ENCODE results near the gene PPP3R2. TPM values are rescaled to one million over a fixed set of nuclear protein-coding genes. Genes with fewer than 3 reads are reported as not detected.
"Not testable (repeated sequence)": the region's sequence is repeated elsewhere in the genome, so short reads cannot be mapped to it uniquely, and the experiment has no call there.

PPP3R2 gene
- total RNA-seq, 1 donor from 2014 or later = not detected

- no peak for DNase-seq (ENCODE audit: low spot score)
Measured at GRCh38 chr9:101587332-101588043, 7.3 kb downstream of the PPP3R2 start.

GRCh38 chr9:101586651-101587050 lies 8.1 kb downstream of the PPP3R2 start:
- DNase-seq (ENCODE audit: low spot score) = no peak

- no peak for DNase-seq (ENCODE audit: low spot score)
Measured at GRCh38 chr9:101585740-101586139, 9.0 kb downstream of the PPP3R2 start.

DNA sequence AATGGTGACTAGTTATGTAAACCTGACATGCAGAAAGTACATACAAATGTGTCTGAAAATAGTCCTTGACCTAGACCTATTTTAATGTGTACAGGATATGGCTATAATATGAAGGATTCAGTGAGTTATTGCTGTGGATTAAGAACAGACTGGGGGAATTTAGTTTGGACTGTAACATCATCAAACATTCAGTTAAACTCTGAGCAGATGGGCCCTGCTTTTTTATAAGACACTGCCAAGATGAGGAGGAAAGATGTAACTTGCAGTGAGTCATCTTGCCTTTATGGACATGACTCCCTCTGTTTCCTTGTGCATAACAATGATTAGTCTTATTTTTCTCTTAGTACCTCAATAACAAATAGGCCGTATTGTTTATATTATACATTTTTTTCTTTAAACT lies 12.2 kb downstream of the PPP3R2 start:
- DNase-seq (ENCODE audit: low spot score) = no peak

DNA sequence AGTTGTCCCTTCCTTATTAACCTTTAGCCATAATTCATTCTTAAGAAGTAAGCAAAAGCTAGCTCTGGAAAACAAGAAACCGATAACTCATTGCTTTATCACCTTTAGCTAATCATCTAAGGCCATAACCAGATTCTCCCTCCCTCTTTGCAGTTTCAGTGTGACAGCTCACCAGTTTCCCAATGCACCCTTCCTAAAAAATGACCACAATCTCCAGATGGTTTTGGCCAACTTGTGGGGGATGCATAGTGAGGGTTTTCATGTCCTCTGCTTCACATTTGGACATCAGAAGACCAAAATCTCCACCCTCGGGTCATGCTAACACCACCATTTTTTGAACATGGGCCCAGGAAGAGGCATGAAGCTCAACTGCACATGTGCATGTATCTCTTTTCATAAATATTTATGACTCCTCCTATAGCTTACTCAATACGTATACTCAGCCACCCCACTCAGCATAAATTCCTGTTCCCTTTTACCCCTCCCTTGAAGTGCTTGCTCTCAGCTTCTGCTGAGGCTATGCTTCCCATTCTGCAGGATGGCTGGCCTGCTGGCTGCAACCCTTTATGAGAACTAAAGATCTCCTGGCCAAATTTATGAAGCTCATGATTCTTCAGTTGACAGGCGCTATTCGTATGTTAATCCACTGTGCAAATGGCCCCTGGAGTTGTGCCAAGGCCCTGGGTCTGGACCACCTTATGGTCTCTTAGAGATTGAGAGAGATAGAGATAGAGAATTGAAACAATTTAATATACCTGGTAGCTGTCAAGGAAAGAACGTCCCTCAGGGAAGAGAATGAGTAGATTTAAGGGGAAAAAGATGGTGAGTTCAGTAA lies 14.8 kb downstream of the PPP3R2 start:
- DNase-seq (ENCODE audit: low spot score) = no peak

- no peak for DNase-seq (ENCODE audit: low spot score)
Measured at GRCh38 chr9:101578378-101578777, 16.4 kb downstream of the PPP3R2 start.

- no peak for DNase-seq (ENCODE audit: low spot score)
Measured at GRCh38 chr9:101574731-101575333, 19.9 kb downstream of the PPP3R2 start.

DNA sequence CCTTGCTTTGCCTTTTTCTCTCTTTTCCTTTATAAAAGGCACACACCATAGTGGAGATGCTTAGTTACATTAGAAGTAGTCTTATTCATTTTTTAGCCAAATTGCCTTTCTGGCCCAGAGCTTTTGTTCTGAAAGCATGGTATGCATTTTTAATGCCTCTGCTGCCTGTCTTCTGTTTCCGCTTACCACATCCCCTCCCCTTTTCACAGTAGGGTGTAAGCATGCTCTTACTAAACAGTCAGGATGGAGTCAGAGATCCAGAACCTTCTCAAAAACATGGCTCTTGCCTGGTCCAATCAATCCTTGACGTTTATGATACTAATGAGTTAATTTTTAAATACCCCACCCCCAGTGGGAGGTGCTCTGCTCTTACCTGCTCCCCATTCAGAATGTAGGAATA lies 22.5 kb downstream of the PPP3R2 start:
- no peak for DNase-seq (ENCODE audit: low spot score)

DNA sequence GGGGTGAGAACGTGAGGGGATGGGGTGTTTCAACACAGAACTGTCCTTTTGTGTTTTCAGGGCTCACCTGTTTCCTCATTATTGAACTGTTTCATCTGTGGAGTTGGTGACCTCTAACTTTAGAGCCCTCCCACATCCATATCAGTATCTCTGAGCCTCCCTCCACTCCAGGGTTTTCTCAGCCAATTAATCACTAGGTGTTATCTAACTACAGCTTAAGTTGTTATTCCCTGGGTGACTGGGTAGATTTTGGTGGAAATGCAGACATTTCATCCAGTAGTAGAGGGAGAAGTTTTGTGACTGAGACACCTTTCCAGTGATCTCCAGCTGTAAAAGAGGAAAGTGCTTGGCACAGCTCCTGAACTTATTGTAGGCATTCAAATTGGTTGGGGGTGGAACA lies 23.7 kb downstream of the PPP3R2 start:
- no peak for DNase-seq (ENCODE audit: low spot score)

- no peak for DNase-seq (ENCODE audit: low spot score)
Measured at GRCh38 chr9:101569741-101570501, 24.8 kb downstream of the PPP3R2 start.

DNA sequence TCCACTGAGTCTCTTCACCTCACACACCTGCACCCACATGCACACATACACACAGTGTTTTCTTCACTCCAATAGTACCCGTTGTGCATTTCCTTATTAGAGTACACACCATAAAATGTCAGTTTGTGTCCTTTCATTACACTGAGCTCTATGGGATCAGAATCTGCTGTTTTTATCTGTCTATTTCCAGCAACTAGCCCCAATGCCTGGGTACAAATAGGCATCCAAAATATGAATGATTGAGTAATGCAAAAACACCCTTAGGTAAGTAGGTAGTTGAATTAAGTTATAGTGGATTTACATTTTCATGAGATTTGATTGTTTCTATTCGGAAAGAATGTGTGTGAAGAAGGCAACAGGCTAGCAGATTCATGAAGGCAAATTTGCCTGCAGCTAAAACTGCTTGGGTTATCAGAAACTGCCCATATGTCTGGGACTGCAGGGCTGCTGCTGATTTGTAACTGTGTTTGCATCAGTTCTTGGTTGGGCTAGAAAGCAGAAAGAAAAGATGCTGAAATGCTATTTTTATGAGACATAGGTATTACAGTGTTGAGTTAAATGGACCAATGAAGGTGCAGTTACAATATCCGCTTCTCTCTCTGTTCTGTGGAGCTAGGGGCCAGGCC lies 26.9 kb downstream of the PPP3R2 start:
- no peak for DNase-seq (ENCODE audit: low spot score)

DNA sequence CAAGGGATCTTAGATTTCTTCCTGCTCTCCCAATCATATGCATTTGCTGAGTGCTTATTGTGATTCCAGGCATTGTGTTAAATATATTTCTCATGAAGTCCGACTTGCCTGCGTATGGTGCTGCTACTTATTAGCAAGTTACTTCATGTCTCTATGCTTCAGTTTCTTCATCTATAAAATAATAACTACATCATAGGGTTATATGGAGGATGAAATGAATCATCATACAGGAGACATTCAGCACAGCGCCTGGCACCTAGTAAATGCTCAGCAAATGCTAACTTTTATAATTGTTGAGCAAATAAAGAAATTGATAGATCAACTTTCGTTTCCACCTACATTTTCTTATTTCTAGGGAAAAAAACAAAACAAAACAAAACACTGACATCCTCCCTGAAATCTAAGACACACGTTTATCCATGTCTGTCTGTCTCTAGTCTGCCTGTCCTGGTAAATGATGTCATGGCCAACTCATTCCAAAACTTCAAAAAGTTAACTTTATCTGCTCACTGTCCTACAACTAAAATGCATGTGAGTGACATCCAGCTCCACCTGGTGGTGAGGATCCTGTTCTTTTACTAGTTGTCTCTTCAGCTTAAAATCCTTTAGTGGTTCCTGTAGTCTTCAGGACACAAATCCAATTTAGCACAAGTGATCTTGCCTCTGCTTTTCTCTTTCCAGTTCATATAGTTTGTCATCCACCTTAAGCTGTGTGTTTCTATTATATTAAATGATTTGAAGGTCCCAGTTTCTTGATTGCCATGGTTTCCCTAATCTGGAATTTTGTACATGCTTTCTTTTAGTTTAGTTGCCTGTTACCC lies 27.7 kb downstream of the PPP3R2 start:
- no peak for DNase-seq (ENCODE audit: low spot score)

DNA sequence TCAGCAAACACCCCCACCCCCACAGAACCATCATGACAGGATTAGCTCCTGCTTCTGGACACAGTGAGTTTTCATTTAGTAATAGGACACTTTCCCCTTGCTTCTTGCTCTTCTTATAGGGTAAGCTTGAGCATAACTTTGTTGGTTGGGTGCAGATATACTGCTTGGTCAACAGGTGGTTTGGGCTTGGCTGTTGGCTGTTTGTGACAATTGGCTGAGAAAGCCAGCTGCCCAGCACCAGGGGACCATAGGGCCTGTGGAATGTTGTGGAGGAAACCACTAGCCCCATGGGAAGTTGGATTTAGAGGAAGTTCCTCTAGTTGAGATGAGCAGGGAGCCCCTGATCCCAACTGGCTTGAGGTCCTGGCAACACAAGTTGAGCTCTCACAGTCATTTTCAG lies 30.5 kb downstream of the PPP3R2 start:
- no peak for DNase-seq (ENCODE audit: low spot score)

- no peak for DNase-seq (ENCODE audit: low spot score)
Measured at GRCh38 chr9:101562966-101563365, 31.8 kb downstream of the PPP3R2 start.

GRCh38 chr9:101561740-101562139 lies 33.0 kb downstream of the PPP3R2 start:
- no peak for DNase-seq (ENCODE audit: low spot score)

GRCh38 chr9:101549472-101550098 lies 45.2 kb downstream of the PPP3R2 start:
- not testable (repeated sequence) for DNase-seq (ENCODE audit: low spot score)

- no peak for DNase-seq (ENCODE audit: low spot score)
Measured at GRCh38 chr9:101543098-101543735, 51.6 kb downstream of the PPP3R2 start.

Measured in mucosa of gallbladder (tissue), 1 donor.